Esophagus squamous epithelium (tissue), 5 donors: Measurements from ENCODE around the gene NCAM1. TPM values are rescaled to one million over a fixed set of nuclear protein-coding genes. Genes with fewer than 3 reads are reported as not detected.

Experiments
- DNase-seq: peaks from one replicate; lab custom pipeline; 2025; lab: John Stamatoyannopoulos, UW
- H3K27ac ChIP-seq, 4 donors: fragments of 200-600 bp; sonication (generic); one replicate each; pipeline ENCODE4 v1.5.1; 2016 to 2019; ENCODE audit warnings: mild to moderate bottlenecking in 1 of 4
- H3K27me3 ChIP-seq, 4 donors: fragments of 200-600 bp; sonication (generic); 1 replicate in 3 of 4; 2 replicates in 1 of 4; pipeline versions ENCODE4 v1.5.1 to v1.6.0; 2017 to 2021; ENCODE audit warnings: antibody characterized with exemption in 1 of 4
- H3K36me3 ChIP-seq, 3 donors: fragments of 200-600 bp; sonication (generic); one replicate each; pipeline ENCODE4 v1.5.1; 2016 to 2019
- H3K4me1 ChIP-seq, 3 donors: fragments of 200-600 bp; sonication (generic); one replicate each; pipeline ENCODE4 v1.5.1; 2017 to 2019
- H3K4me3 ChIP-seq, 4 donors: fragments of 200-600 bp; sonication (generic); 1 replicate in 3 of 4; 2 replicates in 1 of 4; pipeline ENCODE4 v1.5.1; 2016 to 2019; ENCODE audit warnings: mild to moderate bottlenecking in 2 of 4, moderate library complexity in 1 of 4
- H3K9me3 ChIP-seq, 3 donors: fragments of 200-600 bp; sonication (generic); one replicate each; pipeline ENCODE4 v1.5.1; 2016 to 2019
- CTCF ChIP-seq, 6 experiments: fragments of 450-650 bp in 4 of 6; fragments of 200-600 bp in 2 of 6; sonication (generic) in 2 of 6; IDR thresholded peaks; one replicate each; pipeline ENCODE4 v1.5.1; 2016 to 2019; ENCODE audit warnings: antibody characterized with exemption in 6 of 6, mild to moderate bottlenecking in 4 of 6, moderate library complexity in 4 of 6
- POLR2A ChIP-seq, 4 donors: fragments of 450-650 bp; IDR thresholded peaks; one replicate each; pipeline ENCODE4 v1.6.1; 2017; ENCODE audit warnings: antibody characterized with exemption in 4 of 4, mild to moderate bottlenecking in 4 of 4, moderate library complexity in 3 of 4
- WGBS, 2 donors: methylation state at CpG; one replicate each; pipeline ENCODE4 v1.1.5; 2018; 5-methylcytosine and 5-hydroxymethylcytosine counted together
- intact Hi-C: fragments of 100-400 bp; cut with DNase I; formaldehyde crosslinking; loops from one replicate; pipeline ENCODE4 v1.15.0; 2022
- total RNA-seq, 4 donors: library from RNA; depleted of rRNA; stranded (reverse); fragments of >200 nt; gene quantifications; one replicate each; pipeline ENCODE4 v1.1.0, GENCODE V29; 2016
- donor health status: DM: yes; HTN: yes; CAD: no.

The NCAM1 gene
- total RNA-seq, 4 donors from 2014 or later: 1.6 to 16.4 (median 2.6) TPM

- H3K4me1 ChIP-seq: no peaks in the 10 kb centered on the region
- 50 to 56% methylated on average over 12 of the region's 12 CpGs for WGBS, 2 donors
- H3K36me3 ChIP-seq: no peaks in the 10 kb centered on the region
- H3K27ac ChIP-seq: no peak overlapping the region
- TF ChIP-seq CTCF (IDR thresholded peaks at IDR 0.05): no peak
- no peak for TF ChIP-seq POLR2A (IDR thresholded peaks at IDR 0.05)
- intact Hi-C loops: no loop called here
- H3K9me3 ChIP-seq: no peaks in the 10 kb centered on the region
- no peak for DNase-seq
- no peak overlapping the region for H3K4me3 ChIP-seq
- H3K27me3 ChIP-seq: no peaks in the 10 kb centered on the region
Measured at GRCh38 chr11:113082341-113082955, 121.2 kb downstream of the NCAM1 start.

GRCh38 chr11:113083571-113083970 is 122.4 kb downstream of the NCAM1 start:
- Histone ChIP-seq H3K27ac (no peak overlapping the region), H3K4me3 (no peak overlapping the region), H3K27me3 (no peaks in the 10 kb centered on the region), H3K4me1 (no peaks in the 10 kb centered on the region), H3K36me3 (no peaks in the 10 kb centered on the region), H3K9me3 (no peaks in the 10 kb centered on the region)
- intact Hi-C loops: no loop called here
- no peak for DNase-seq
- no peak for TF ChIP-seq CTCF (IDR thresholded peaks at IDR 0.05)
- TF ChIP-seq POLR2A (IDR thresholded peaks at IDR 0.05): no peak
- 56 to 66% methylated on average over 2 to 3 of the region's 3 CpGs for WGBS, 2 donors

- DNase-seq: no peak
- Histone ChIP-seq H3K9me3 (no peaks in the 10 kb centered on the region), H3K4me3 (no peak overlapping the region), H3K27ac (no peak overlapping the region), H3K36me3 (no peaks in the 10 kb centered on the region), H3K27me3 (no peaks in the 10 kb centered on the region), H3K4me1 (no peaks in the 10 kb centered on the region)
- no peak for TF ChIP-seq POLR2A (IDR thresholded peaks at IDR 0.05)
- no peak for TF ChIP-seq CTCF (IDR thresholded peaks at IDR 0.05)
- intact Hi-C loops: no loop called here
- WGBS, 2 donors: 73 to 93% methylated on average over 3 to 4 of the region's 4 CpGs
Measured at GRCh38 chr11:113084297-113084696, 123.1 kb downstream of the NCAM1 start.

GRCh38 chr11:113085446-113085845 is 124.2 kb downstream of the NCAM1 start:
- no peak overlapping the region for H3K27ac ChIP-seq
- DNase-seq: no peak
- H3K4me1 ChIP-seq: no peaks in the 10 kb centered on the region
- intact Hi-C loops: no loop called here
- 74 to 83% methylated on average over 3 of the region's 3 CpGs for WGBS, 2 donors
- TF ChIP-seq CTCF (IDR thresholded peaks at IDR 0.05) (no peak), POLR2A (IDR thresholded peaks at IDR 0.05) (no peak)
- no peaks in the 10 kb centered on the region for H3K36me3 ChIP-seq
- H3K27me3 ChIP-seq: no peaks in the 10 kb centered on the region
- H3K4me3 ChIP-seq: no peak overlapping the region
- H3K9me3 ChIP-seq: no peaks in the 10 kb centered on the region

- Histone ChIP-seq H3K27me3 (no peaks in the 10 kb centered on the region), H3K27ac (no peak overlapping the region), H3K4me3 (no peak overlapping the region), H3K36me3 (no peaks in the 10 kb centered on the region), H3K4me1 (no peaks in the 10 kb centered on the region), H3K9me3 (no peaks in the 10 kb centered on the region)
- no peak for DNase-seq
- 65 to 79% methylated on average over 4 of the region's 4 CpGs for WGBS, 2 donors
- TF ChIP-seq POLR2A (IDR thresholded peaks at IDR 0.05) (no peak), CTCF (IDR thresholded peaks at IDR 0.05) (no peak)
- intact Hi-C loops: no loop called here
Measured at GRCh38 chr11:113087706-113088105, 126.5 kb downstream of the NCAM1 start.
